ENCODE measurements around the gene GUCA2A. TPM values are rescaled to one million over a fixed set of nuclear protein-coding genes. Genes with fewer than 3 reads are reported as not detected.

Gene GUCA2A
- total and polyA plus RNA-seq, 2 experiments from 2014 or later: 8.7 to 13.5 TPM

GRCh38 chr1:42189931-42190853, 25.6 kb upstream of the GUCA2A start:
- Histone ChIP-seq H3K27me3 (no peaks in the 10 kb centered on the region), H3K4me3 (no peak overlapping the region), H3K4me2 (no peak overlapping the region), H3K9me3 (ENCODE audit: low read depth) (no peaks in the 10 kb centered on the region), H3K79me2 (peaks cover 4% of the 10 kb centered on the region), H2AFZ (no peak overlapping the region), H3K36me3 (replicated peaks; ENCODE audit: insufficient read depth, low read depth) (no peaks in the 10 kb centered on the region), H3K4me1 (ENCODE audit: insufficient read depth) (no peaks in the 10 kb centered on the region), H3K9me2 (replicated peaks; ENCODE audit: insufficient read depth) (no peaks in the 10 kb centered on the region), H4K20me1 (ENCODE audit: insufficient read depth, poor library complexity, severe bottlenecking) (peaks cover 4% of the 10 kb centered on the region), H3K27ac (no peak overlapping the region)
- no peak for DNase-seq (ENCODE audit: low spot score)
- 87% methylated on average over 6 of the region's 6 CpGs for WGBS (ENCODE audit: low lambda C conversion rate, missing lambda C conversion rate)
- TF ChIP-seq EZH2 (IDR thresholded peaks at IDR 0.05; ENCODE audit: borderline replicate concordance) (no peak), EZH2phosphoT487 (IDR thresholded peaks at IDR 0.05; ENCODE audit: low read depth, severe bottlenecking, unreplicated experiment) (no peak)
- TF ChIP-seq, protein P1, sequence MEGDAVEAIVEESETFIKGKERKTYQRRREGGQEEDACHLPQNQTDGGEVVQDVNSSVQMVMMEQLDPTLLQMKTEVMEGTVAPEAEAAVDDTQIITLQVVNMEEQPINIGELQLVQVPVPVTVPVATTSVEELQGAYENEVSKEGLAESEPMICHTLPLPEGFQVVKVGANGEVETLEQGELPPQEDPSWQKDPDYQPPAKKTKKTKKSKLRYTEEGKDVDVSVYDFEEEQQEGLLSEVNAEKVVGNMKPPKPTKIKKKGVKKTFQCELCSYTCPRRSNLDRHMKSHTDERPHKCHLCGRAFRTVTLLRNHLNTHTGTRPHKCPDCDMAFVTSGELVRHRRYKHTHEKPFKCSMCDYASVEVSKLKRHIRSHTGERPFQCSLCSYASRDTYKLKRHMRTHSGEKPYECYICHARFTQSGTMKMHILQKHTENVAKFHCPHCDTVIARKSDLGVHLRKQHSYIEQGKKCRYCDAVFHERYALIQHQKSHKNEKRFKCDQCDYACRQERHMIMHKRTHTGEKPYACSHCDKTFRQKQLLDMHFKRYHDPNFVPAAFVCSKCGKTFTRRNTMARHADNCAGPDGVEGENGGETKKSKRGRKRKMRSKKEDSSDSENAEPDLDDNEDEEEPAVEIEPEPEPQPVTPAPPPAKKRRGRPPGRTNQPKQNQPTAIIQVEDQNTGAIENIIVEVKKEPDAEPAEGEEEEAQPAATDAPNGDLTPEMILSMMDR (IDR thresholded peaks at IDR 0.05; ENCODE audit: poor library complexity): no peak

DNA sequence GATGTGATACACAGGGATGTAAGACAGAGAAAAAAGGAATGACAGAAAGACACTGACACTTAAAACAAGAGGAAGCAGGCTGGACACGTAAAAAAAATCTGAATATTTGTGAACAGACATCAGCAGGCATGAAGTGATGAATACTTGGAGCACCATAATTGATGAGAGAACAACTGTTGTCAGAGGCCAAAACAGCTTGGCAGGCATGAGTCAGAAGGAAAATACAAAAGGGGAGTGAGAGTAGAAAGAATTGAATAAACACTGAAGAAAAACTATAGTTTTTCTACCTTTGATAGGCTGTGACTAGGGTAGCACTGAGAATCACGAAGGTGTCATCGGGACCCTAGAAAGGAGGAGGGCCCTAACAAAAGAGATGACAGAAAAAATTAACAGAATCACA, 21.6 kb upstream of the GUCA2A start:
- Histone ChIP-seq H3K4me2 (no peak overlapping the region), H2AFZ (no peak overlapping the region), H3K27me3 (no peaks in the 10 kb centered on the region), H4K20me1 (ENCODE audit: insufficient read depth, poor library complexity, severe bottlenecking) (peaks cover 4% of the 10 kb centered on the region), H3K4me1 (ENCODE audit: insufficient read depth) (no peaks in the 10 kb centered on the region), H3K27ac (no peak overlapping the region), H3K9me3 (ENCODE audit: low read depth) (no peaks in the 10 kb centered on the region), H3K79me2 (peaks cover 4% of the 10 kb centered on the region), H3K9me2 (replicated peaks; ENCODE audit: insufficient read depth) (no peaks in the 10 kb centered on the region), H3K36me3 (replicated peaks; ENCODE audit: insufficient read depth, low read depth) (no peaks in the 10 kb centered on the region), H3K4me3 (no peak overlapping the region)
- WGBS (ENCODE audit: low lambda C conversion rate, missing lambda C conversion rate): 88% methylated on average over 3 of the region's 3 CpGs
- TF ChIP-seq, protein P1 (IDR thresholded peaks at IDR 0.05; ENCODE audit: poor library complexity): no peak
- no peak for TF ChIP-seq EZH2 (IDR thresholded peaks at IDR 0.05; ENCODE audit: borderline replicate concordance)
- TF ChIP-seq EZH2phosphoT487 (IDR thresholded peaks at IDR 0.05; ENCODE audit: low read depth, severe bottlenecking, unreplicated experiment): no peak
- DNase-seq (ENCODE audit: low spot score): no peak

- Histone ChIP-seq H3K27me3 (no peaks in the 10 kb centered on the region), H3K79me2 (peaks cover 4% of the 10 kb centered on the region), H3K36me3 (replicated peaks; ENCODE audit: insufficient read depth, low read depth) (no peaks in the 10 kb centered on the region), H3K4me3 (no peak overlapping the region), H3K9me3 (ENCODE audit: low read depth) (no peaks in the 10 kb centered on the region), H2AFZ (no peak overlapping the region), H3K4me1 (ENCODE audit: insufficient read depth) (no peaks in the 10 kb centered on the region), H3K4me2 (no peak overlapping the region), H4K20me1 (ENCODE audit: insufficient read depth, poor library complexity, severe bottlenecking) (peaks cover 4% of the 10 kb centered on the region), H3K27ac (no peak overlapping the region), H3K9me2 (replicated peaks; ENCODE audit: insufficient read depth) (no peaks in the 10 kb centered on the region)
- DNase-seq (ENCODE audit: low spot score): no peak
- WGBS (ENCODE audit: low lambda C conversion rate, missing lambda C conversion rate): 93% methylated on average over 3 of the region's 3 CpGs
- TF ChIP-seq EZH2 (IDR thresholded peaks at IDR 0.05; ENCODE audit: borderline replicate concordance): no peak
- no peak for TF ChIP-seq EZH2phosphoT487 (IDR thresholded peaks at IDR 0.05; ENCODE audit: low read depth, severe bottlenecking, unreplicated experiment)
- TF ChIP-seq, protein P1 (IDR thresholded peaks at IDR 0.05; ENCODE audit: poor library complexity): no peak
These were observed 20.1 kb upstream of the GUCA2A start for GRCh38 chr1:42184616-42185015.
